Fibroblast of peridontal ligament (primary cell): ENCODE measurements around the gene PLTP.
"Not testable (repeated sequence)": the region's sequence is repeated elsewhere in the genome, so short reads cannot be mapped to it uniquely, and the experiment has no call there.

ENCODE experiments used
- DNase-seq: peaks from one replicate; pipeline ENCODE4 v3.0.0-alpha.2; 2010; ENCODE audit errors: extremely low read depth

The PLTP gene

GRCh38 chr20:45874104-45874481 is 37.9 kb downstream of the PLTP start:
- DNase-seq, result not testable (repeated sequence)

GRCh38 chr20:45873409-45874103 is 38.4 kb downstream of the PLTP start:
- DNase-seq, result no peak

- no peak for DNase-seq
Observed at GRCh38 chr20:45872626-45873025, 39.3 kb downstream of the PLTP start.

- DNase-seq, result peak; percentile 67
Observed at GRCh38 chr20:45867819-45868176, 44.2 kb downstream of the PLTP start.

- no peak for DNase-seq
Observed at GRCh38 chr20:45867136-45867818, 44.7 kb downstream of the PLTP start.

GRCh38 chr20:45866454-45866853 is 45.5 kb downstream of the PLTP start:
- no peak for DNase-seq

- no peak for DNase-seq
Observed at GRCh38 chr20:45863543-45864470, 48.1 kb downstream of the PLTP start.

- DNase-seq, result no peak
Observed at GRCh38 chr20:45861221-45862075, 50.5 kb downstream of the PLTP start.

- DNase-seq, result no peak
Observed at GRCh38 chr20:45860560-45861220, 51.3 kb downstream of the PLTP start.

- DNase-seq, result no peak
Observed at GRCh38 chr20:45859916-45860315, 52.0 kb downstream of the PLTP start.

GRCh38 chr20:45857882-45858216 is 54.1 kb downstream of the PLTP start:
- no peak for DNase-seq

- peak; percentile 100 for DNase-seq
Observed at GRCh38 chr20:45857114-45857881, 54.7 kb downstream of the PLTP start, which contains the start of the genes ACOT8 and ZSWIM3. Gene ACOT8, minus strand, starts transcription at chr20:45857392. Its CDS starts 77 bp downstream, at chr20:45857315. Gene ZSWIM3, plus strand, starts transcription at chr20:45857614. Its CDS starts 212 bp downstream, at chr20:45857826.

GRCh38 chr20:45853484-45853883 is 58.5 kb downstream of the PLTP start:
- no peak for DNase-seq

- DNase-seq, result no peak
Observed at GRCh38 chr20:45852326-45852725, 59.6 kb downstream of the PLTP start.

- no peak for DNase-seq
Observed at GRCh38 chr20:45851501-45851900, 60.5 kb downstream of the PLTP start.

GRCh38 chr20:45850926-45851325 is 61.0 kb downstream of the PLTP start:
- no peak for DNase-seq

- DNase-seq, result no peak
Observed at GRCh38 chr20:45850238-45850637, 61.7 kb downstream of the PLTP start.

GRCh38 chr20:45848969-45849582 is 62.9 kb downstream of the PLTP start:
- DNase-seq, result no peak
